GM15510 (cell line): ENCODE measurements around the gene CDKAL1.

Experiments used
- POLR2A ChIP-seq: IDR thresholded peaks from 3 replicates; pipeline ENCODE4 v1.6.1; 2011; ENCODE audit warnings: borderline replicate concordance; ENCODE audit not compliant: insufficient read length; ENCODE audit errors: extremely low read depth

Gene CDKAL1

DNA sequence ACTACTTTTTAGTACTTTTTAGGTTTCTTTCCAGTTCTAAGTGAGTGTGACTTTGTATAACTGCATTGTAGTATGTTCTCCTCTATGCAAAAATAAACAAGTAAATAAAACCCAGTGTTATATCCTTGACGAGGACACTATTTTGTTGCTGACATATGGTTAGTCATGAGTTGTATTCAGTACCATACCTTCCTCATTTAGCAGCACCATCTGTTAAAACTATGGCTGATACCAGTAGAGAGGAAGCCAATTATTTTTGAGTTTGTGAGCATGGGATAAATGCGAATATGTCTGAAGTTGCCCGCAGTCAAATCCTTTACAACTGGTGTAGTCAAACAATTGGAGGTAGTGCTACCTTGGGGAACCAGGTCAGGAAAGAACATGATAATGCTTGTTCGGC is 74.1 kb downstream of the CDKAL1 start:
- TF ChIP-seq POLR2A = no peak

DNA sequence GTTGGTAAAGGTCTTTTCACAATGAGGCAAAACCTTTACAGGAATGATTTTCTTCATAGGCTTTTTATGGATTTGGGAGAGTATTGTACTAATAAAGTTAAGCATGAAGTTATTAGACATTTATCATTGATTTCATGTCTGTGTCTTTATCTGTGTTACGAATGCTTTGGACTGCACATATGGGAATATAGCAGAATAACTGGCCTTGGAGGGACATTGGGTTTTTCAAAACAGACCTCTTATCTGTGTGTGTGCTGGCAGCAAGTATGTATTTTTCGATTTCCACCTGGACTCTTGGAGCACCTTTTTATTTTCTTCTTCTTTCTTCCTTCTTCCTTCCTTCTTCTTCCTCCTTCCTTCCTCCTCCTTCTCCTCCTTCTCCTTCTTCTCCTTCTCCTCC is 74.6 kb downstream of the CDKAL1 start:
- TF ChIP-seq POLR2A = no peak

DNA sequence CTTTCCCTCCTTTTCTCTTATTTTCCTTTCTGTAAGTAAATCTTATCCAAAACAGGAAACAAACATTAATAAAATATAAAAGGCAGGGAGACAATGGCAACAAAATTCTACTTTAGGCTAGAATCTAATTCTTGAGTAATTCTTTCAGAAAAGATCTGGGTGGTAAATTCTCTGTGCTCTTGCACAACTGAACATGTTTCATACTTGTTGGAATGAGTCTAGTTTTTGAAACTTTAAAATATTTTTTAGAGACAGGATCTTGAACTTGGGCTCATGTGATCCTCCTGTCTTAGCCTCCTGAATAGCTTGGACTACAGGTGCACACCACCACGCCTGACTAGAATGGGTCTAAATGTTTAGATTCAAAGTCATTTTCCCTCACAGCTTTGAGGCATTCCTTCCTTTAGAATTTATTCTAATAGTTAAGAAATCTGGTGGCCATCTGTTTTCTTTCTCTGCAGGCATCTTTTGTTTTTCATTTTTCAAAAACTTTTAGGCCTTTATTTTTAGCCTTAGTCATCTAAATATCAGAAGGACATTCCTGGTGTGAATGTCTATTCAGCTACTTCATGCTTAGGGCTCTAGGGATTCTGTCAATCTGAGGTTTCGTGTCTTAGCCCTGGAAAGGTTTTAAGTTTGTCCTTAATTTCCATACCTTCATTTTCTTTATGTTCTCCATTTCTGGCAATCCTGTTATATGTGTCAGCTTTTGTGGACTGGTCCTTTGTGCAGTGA is 76.5 kb downstream of the CDKAL1 start:
- TF ChIP-seq POLR2A = no peak

DNA sequence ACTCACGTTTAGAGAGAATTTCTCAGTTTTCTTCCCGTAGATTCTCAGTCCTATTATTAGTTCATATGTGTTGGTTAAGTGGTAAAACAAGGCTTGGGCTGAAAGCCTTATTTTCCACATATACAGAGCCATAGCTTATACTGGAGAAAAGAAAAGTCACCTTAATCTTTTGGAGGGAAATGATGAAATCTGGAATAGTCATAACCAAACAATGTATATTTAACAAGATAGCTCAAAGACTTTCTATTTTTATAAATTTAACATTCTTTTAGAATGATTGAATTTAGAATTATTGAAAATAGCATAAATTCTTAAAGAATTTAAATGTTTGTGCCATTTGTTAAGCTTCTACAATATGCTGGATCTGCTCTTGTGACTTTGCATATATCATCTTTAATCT is 85.8 kb downstream of the CDKAL1 start:
- TF ChIP-seq POLR2A = no peak

DNA sequence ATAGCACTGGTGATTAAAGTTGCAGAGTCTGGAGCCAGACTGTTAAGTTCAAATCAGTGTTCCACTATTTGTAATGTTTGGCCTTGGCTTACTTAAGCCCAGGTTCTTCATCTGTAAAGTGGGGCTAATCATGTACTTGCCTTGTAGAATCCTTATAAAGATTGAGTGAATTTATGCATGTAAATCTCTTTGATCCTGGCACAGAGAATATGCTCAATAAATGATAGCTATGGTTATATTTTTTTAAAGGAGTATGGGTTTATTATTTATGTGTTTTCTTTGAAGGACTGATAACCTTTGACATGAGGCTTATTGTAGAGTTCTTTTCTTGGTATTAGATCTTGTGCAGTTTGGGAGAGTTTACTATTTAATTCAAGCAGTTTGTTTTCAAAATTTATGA is 89.5 kb downstream of the CDKAL1 start:
- TF ChIP-seq POLR2A = no peak

DNA sequence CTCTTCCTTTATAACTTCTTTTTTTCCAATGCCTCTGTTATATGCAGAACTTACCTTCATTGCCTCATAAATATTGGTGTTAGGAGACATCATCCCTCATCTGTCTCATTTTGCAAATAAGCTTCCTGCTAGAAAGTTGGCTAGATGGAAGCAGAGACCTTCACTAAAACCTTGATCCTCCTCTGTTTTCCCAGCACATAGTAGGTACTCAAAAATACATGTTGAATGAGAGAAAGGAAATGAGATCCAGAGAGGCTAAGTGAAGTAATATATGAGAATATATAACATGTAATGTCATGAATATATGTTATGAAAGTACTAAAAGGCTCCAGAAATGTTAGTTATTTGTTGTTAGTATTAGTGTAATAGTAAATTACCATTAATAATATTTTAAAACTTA is 91.9 kb downstream of the CDKAL1 start:
- no peak for TF ChIP-seq POLR2A

DNA sequence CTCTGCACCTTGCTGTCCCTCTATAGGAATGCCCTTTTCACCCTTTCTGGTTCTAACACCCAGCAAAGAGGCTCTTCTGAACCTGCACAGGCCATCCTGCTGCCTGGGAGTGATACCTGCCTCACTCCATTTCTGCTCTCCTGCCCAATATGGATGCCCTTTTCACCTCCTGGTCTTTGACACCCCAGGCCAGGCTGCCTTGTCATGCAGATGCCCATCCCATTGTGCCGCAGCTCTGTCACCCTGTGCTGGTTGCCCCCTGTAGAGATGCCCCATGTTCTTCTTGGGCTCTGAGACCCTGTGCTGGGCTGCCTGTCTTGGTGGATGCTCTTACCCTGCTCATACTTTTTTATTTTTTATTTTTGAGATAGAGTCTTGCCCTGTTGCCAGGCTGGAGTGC is 95.3 kb downstream of the CDKAL1 start:
- TF ChIP-seq POLR2A = no peak

DNA sequence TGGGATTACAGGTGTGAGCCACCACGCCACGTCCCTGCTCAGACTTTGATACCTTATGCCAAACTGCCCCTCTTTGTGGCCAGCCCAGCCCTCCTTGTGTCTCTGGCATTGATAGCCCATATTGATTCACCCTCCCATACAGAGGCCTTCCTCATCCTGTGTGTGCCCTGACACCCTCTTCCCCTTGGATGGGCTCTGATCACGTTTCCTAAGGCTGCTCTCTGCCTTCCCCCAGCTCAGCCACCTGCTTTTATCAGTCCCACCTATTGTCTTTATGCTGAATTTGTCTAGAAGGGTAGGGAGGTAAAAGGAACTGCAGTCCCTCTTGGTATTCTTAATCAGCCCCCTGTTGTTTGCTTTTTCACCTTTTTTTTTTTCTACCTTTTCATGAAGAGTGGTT is 95.9 kb downstream of the CDKAL1 start:
- TF ChIP-seq POLR2A = no peak

DNA sequence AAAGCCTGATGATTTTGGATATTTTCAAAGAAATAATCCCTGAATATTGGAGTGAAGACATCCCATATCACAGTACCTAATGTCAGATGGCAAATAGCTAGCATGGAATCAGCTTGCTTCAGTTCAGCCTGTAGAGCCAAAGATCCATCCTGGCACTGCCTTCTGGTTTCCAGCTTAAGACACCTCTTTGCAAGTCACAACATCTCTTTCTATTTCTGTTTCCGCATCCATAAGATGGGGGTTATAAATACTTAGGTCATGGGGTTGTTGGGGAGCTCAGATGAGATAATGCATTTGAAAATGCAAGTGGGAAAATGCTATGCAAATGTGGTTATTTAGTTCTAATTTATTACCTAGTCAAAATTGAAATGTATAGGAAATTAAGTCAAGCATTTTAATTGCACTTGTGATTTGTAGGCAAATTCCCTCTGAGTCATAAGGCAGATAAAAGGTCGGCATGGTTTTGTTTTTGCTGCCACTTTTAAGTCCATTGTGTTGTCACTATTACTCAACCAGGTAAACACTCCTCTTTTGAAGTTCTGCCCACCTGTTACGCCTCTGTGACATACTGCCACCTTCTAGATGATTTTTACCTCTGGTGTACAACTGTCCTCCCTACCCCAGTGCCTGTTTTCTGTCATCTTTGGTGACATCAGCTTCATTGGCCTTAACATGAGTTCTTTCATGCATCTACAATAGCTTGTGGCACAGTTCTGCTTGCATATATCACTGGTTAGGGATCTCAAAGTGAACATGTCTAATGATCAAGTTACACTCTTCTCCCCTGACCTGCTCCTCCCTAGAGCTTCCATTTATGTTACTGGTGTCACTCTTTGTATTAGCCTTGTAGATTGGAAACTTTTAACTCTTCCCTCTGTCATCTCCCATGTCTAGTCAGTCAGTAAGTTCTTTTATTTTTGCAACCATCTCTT is 96.6 kb downstream of the CDKAL1 start:
- no peak for TF ChIP-seq POLR2A

DNA sequence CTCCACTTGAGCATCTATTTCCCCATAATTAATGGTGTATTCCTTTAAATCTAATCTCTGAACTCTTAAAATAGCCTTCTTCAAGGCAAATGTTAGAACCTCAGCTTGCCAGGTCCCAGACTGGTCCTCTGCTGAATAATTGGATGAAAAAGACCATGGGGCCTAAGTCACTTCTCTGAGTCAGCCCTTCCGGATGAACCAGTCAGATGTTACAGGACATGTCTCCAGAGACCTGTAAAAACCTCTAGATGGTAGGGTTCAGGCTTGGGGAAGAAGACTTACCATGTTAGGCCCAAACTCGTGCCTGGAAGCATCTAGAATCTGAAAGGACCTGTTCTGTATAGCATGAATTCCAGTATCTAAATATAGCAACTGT is 97.3 kb downstream of the CDKAL1 start:
- no peak for TF ChIP-seq POLR2A

DNA sequence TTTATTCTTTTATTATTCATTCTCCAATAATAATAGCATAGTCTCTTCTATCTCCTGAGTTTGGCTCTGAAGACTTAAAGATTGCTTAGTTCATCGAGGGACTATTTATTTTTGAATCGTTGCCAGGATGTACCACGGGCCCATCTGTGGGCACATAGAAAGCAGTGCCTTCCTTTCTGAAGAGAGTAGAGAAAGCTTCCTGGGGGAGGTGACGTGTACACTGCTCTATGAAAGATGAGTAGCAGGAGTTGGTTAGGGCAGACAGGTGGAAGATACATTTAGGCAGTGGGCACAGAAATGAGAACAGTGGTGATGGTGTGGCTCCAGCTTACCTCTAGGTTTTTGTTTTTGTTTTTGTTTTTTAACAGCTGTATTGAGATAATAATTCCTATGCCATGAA is 98.4 kb downstream of the CDKAL1 start:
- no peak for TF ChIP-seq POLR2A

DNA sequence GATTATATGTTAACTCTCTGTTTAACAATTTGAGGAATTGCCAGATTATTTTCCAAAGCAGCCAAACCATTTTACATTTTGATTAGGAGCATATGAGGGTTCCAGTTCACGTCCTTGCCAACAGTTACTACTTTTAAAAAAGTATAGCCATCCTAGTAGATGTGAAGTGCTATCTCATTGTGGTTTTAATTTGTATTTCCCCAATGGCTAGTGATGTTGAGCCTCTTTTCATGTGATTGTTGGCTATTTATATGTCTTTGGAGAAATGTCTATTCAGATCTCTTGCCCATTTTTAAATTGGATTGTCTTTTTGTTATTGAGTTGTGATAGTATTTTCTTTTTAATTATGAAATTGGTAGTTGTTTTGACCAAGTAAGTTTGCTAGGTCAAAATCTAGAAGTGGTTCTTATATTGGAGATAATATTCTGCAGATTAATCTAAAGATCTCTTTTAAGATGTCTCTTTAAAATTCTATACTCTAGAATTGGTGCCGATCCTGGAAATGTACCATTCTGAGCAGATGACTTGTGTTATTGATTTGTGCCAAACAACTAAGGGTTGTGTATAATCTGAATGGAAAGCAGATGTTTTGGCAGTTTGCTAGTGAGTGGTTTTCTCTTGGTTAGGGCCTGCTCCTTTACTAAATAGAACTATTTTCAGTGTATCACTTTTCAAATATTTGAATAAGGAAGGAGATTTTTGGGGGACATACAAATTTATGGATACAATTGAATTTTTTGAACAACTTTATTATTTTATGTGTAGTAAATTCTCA is 99.5 kb downstream of the CDKAL1 start:
- TF ChIP-seq POLR2A = no peak

DNA sequence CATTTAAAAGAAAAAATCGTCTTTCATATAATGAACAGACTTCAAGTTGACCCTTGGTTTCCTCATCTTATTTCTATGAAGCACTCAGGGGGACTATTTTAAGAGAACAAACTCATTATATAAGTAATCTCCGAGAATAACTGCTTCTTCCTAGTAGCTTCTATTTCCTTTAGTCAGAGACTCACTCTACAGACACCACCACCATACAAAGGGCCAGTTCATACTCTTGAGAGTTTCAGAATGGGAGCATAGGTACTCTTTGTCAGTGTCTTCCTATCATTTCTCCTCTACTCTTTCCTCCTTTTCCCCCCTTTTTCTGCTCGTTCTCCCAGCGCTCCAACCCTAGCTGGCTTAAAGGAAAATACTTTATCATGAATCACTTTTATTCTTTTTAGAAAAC is 104.9 kb downstream of the CDKAL1 start:
- TF ChIP-seq POLR2A = no peak

DNA sequence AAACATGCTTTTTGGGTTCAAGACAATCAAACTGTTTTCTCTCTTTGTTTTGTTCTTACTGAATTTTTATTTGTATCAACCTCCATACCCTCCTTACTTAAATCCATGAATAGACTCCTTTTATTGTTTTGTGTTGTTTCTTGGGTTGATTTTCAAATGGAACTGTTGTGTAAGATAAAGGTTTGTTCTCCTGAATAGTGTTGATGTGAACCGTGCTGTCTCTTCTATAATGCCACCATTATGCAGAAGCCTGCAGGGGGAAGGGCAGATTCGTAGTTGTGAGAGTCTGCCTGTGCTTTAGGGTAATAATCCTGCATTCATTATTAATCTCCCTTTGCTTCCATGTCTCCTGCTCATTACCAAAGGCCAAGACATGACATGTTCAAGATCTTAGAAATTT is 105.9 kb downstream of the CDKAL1 start:
- no peak for TF ChIP-seq POLR2A

DNA sequence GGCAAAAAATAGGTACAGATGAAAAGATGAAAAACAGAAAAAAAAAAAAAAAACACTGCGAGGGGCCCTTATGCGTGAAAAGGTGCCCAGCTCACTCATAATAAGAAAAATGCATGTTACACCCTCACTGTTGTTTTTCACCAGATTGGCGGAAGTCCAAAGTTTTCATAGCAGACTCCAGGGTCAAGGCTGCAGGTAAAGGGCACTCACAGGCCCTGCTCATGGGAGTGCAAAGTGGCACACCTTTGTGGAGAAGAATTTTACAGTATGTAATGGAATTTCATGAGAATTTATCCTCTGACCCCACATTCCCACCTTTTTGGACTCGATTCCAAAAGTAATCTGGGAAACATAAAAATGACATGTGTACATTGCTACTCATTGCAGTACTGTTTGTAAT is 108.2 kb downstream of the CDKAL1 start:
- TF ChIP-seq POLR2A = no peak
